Stimulated activated naive CD8-positive, alpha-beta T cell treated with anti-CD3 and anti-CD28 coated beads, Interleukin-15, Interleukin-2, amounts not matched to agents 100 U/mL and 50 U/mL, for 24 hours (primary cell): Measurements from ENCODE around the gene LRP6.

Experiments used
- ATAC-seq: fragments of 150-1000 bp; cut with Tn5 transposase; one replicate; pipeline ENCODE4 v1.10.0; 2021
- DNase-seq: peaks from one replicate; pipeline ENCODE4 v3.0.0; 2021

Gene LRP6

GRCh38 chr12:12072064-12072760 lies 194.6 kb downstream of the LRP6 start:
- DNase-seq (peak; percentile 11), ATAC-seq (no peak)

- DNase-seq (no peak), ATAC-seq (peak; percentile 47)
Measured at GRCh38 chr12:12070674-12071656, 195.9 kb downstream of the LRP6 start, which contains the start of gene BCL2L14. Gene BCL2L14, plus strand, starts transcription at chr12:12070939. Its CDS starts 8,367 bp downstream, at chr12:12079306.

- ATAC-seq (no peak), DNase-seq (no peak)
Measured at GRCh38 chr12:12069821-12070548, 196.9 kb downstream of the LRP6 start.

GRCh38 chr12:12068751-12069150 lies 198.1 kb downstream of the LRP6 start:
- DNase-seq (no peak), ATAC-seq (no peak)
